Right lobe of liver (tissue), 4 donors: Measurements from ENCODE around the gene ATP8B3.

Experiments
- POLR2A ChIP-seq: fragments of 450-650 bp; IDR thresholded peaks from one replicate; pipeline ENCODE4 v1.6.1; 2017; ENCODE audit warnings: antibody characterized with exemption, mild to moderate bottlenecking
- TF ChIP-seq, protein P1 (sequence below), 4 donors: fragments of 200-600 bp in 3 of 4; fragments of 450-650 bp in 1 of 4; IDR thresholded peaks; one replicate each; pipeline versions ENCODE4 v1.5.1 to v1.8.0; 2016 to 2022; ENCODE audit warnings: antibody characterized with exemption in 4 of 4, mild to moderate bottlenecking in 2 of 4
- donor health status: DM: no; HTN: no; CAD: no.
- donor health status: DM: no; HTN: no; CAD: no.
- donor health status: DM: no; HTN: yes; CAD: no.

DNA sequence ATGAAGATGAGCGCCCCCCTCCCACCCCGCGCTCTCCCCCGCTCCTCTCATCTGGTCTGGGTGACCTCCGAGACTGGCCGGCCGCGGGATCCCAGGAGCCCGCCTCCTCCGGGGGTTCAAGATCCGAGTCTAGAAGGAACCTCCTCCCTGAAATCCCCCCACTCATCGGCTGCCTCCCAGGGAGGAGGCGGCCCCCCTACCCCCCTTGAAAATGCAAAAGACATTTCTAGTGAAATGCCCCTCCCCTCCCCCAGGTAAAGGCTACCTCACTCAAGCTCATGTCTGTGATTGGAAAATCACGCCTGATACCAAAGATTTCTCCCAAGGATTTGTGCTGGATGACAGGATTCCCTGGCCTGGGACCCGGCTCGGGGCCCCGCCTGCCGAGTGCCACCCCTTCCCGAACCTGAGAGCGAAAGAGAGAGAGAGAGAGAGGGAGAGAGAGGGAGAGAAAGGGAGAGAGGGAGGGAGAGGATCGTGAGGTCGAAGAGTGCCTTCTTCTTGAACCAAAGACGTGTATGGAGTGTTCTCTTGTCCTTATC, 35.4 kb downstream of the ATP8B3 start:
- TF ChIP-seq, protein P1, sequence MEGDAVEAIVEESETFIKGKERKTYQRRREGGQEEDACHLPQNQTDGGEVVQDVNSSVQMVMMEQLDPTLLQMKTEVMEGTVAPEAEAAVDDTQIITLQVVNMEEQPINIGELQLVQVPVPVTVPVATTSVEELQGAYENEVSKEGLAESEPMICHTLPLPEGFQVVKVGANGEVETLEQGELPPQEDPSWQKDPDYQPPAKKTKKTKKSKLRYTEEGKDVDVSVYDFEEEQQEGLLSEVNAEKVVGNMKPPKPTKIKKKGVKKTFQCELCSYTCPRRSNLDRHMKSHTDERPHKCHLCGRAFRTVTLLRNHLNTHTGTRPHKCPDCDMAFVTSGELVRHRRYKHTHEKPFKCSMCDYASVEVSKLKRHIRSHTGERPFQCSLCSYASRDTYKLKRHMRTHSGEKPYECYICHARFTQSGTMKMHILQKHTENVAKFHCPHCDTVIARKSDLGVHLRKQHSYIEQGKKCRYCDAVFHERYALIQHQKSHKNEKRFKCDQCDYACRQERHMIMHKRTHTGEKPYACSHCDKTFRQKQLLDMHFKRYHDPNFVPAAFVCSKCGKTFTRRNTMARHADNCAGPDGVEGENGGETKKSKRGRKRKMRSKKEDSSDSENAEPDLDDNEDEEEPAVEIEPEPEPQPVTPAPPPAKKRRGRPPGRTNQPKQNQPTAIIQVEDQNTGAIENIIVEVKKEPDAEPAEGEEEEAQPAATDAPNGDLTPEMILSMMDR (IDR thresholded peaks at IDR 0.05): no peak
- TF ChIP-seq POLR2A: no peak
